Measurements from ENCODE around the gene CPE.

Gene CPE

DNA sequence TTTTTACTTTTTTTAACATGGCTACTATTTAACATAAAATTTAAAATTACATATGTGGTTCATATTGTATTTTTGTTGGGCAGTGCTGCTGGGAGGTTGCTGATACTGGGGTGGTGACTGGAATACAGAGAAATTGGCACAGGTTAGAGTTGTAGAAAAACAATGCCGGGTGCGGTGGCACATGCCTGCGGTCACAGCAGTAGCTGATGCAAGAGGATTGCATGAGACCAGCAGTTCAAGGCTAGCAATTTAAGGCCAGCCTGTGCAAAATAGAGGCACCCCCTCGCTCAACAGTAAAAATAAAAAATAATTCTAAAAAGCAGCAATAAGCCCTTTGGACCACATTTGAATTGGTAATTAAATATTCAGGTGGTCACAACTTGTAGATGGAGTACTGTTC is 11.8 kb upstream of the CPE start:
- DNase-seq (ENCODE audit: low read depth), result no peak

DNA sequence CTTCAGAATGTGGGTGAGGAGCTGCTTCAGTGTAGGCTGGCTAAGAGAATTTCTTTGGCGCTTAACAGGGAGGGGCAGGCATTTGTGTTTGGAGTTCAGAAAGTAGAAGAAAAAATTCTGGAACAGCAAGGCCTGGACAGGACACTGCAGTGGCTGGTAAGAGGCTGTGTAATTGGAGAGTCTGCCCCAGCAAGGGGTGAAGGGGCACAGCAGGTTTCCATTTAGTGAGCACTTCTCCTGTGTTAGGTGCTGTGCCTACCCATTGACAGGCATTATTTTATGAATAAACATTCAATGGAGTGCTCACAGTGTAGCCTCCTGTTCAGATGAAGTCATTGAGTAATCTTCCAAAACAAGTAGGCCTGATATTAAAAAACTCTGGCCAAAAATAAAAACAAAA is 10.7 kb upstream of the CPE start:
- DNase-seq (ENCODE audit: low read depth), result no peak

DNA sequence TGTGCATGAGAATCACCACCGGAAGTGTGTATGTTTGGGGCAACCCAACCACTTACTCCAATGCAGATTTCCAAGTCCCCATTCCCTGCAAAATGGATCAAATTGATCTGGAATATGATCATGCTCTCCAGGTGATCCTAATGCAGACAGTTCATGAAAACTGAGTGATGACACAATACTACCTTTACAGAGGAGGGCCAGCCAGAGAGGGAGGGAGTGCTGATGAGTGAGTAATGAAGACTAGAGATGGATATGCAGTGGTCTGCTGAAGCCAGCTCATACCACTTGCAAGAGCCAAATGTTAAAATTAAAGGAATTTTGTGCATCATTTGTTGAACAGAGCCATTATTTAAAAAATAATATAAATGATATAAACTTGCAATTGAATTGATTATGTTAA is 10.2 kb upstream of the CPE start:
- DNase-seq (ENCODE audit: low read depth), result no peak

DNA sequence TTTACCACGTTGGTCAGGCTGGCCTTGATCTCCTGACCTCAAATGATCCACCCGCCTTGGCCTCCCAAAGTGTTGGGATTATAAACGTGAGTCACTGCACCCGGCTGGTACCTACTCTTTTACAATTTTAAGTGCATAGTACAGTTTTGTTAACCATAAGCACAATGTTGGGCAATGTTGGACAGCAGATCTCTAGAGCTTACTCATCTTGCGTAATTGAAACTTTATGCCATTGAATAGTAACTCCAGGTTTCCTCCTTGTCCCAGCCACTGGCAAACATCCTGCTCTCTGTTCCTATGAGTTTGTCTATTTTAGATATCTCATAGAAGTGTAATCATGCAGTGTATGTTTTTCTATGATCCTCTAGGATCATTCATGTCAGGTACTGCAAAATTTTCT is 9.3 kb upstream of the CPE start:
- no peak for DNase-seq (ENCODE audit: low read depth)

DNA sequence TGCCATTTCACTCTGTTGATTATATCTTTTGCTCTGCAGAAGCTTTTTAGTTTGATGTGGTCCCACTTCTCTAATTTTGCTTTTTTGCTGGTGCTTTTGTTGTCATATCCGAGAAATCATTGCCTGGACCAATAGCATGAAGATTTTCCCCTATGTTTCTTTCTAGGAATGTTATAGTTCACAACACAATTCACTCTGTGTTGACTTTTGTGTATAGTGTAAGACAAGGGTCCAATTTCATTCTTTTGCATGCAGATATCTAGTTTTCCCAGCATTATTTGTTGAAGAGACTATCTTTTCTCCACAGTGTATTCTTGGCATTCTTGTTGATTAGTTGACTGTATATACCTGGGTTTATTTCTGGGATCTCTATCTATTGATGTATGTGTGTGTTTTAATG is 8.3 kb upstream of the CPE start:
- DNase-seq (ENCODE audit: low read depth), result no peak

DNA sequence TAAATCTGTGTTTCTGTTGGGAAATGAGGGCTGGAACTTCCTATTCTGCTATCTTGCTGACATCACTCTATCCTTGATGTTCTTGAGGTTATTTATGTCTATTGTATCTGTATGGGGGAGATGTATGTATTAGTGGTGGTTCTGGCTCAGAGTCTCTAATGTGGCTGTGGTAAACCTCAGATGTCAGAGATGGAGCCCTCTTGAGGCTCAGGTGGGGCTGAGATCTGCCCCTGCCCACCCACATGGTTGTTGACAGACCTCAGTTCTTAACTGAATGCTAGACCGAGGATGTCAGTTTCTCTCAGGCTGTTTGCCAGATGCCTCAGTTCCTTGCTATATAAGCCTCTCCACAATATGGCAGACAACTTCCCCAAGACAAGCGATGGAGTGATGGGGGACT is 3.3 kb upstream of the CPE start:
- no peak for DNase-seq (ENCODE audit: low read depth)

DNA sequence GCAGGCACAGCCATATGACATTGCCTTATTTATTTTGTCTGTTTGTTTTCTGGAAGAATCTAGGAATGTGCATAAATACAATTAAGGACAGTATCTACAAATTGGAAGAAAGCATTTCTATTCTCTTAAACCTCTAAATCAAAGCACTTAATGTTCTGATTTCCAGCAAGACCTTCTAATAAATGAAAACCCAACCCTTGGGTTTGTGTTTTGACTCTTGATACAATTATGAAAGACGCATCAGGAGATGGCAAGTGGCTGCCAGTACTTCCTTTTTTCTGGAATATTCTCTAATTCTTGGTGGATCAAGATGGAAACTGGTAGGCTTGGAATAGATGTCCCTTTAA is 437 bp upstream of the CPE start:
- no peak for DNase-seq (ENCODE audit: low read depth)

DNA sequence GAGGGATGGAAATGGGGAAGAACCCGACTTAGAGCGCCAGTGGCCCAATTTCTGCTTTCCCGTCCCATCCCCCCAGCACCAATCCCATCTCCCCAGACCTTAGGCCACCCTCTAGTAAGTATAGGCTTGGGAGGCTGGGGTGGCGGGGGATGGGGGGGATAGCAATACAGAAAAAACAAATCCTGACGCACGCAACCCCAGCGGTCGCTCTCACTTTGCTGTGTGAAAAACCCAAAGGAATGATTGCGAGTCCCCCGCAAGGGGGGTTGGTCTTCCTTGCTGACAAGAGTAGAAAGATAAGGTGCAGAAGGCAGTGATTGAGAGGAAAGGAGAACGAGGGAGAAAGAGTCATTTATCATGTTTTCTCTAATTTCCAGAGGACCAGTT is 863 bp downstream of the CPE start:
- no peak for DNase-seq (ENCODE audit: low read depth)

DNA sequence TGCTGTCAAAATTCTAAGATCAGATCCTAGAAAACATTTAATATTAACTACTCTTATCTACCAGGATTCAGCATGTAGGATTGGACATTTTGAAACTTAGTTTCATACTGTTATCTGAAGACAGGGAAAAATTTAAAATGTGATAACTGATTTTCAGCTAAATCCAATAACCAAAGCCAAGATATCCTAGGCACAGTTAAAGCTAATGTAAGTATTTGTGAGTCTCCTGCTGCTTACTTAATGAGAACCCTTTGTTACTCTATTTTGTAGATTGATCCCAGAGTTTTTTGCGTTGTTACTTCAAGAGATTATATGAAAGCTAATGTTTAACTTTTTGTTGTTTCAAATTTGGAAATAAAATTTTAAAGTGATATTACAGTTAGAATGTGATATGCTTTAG is 2.0 kb downstream of the CPE start:
- DNase-seq (ENCODE audit: low read depth), result no peak

DNA sequence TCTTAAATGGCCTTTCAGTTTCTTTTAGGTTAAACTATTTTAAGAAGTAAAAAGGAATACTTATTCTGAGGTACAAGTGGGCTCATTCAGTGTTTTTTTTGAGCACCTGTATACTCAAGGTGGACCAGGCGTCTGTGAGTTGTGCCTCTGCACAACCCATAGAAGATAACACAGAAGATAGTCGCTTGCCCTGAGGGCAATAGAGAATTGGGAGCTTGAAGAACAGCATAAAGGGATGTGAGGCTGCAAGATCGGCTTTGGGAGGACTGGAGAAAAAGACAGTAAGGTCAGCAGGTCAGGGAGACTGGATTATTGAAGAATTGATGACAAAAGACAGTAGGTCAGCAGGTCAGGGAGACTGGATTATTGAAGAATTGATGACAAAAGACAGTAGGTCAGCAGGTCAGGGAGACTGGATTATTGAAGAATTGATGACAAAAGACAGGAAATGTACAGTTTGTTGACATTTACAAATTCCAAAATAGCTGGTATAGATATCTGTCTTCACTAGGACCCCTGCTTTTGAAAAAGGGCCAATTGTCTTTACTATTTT is 3.1 kb downstream of the CPE start:
- DNase-seq (ENCODE audit: low read depth), result no peak

DNA sequence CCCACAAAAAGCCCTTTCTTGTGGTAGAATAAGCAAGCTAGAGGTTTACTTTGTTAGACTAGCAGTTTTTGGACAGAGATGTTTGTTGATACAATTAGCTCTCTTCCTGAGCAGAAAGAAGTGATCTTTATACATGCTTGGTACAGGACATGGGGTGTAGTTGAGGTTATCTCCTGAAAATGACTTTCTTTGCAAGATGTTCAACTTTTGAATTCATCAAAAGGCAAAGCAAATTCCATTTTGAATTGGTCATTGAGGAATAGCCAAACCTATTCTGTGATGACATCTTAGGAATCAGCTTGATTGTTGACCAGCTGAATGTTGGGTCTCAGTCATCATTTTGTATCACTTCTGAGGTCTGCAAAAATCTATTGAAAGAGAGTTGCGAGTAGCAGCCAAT is 3.8 kb downstream of the CPE start:
- DNase-seq (ENCODE audit: low read depth), result no peak

DNA sequence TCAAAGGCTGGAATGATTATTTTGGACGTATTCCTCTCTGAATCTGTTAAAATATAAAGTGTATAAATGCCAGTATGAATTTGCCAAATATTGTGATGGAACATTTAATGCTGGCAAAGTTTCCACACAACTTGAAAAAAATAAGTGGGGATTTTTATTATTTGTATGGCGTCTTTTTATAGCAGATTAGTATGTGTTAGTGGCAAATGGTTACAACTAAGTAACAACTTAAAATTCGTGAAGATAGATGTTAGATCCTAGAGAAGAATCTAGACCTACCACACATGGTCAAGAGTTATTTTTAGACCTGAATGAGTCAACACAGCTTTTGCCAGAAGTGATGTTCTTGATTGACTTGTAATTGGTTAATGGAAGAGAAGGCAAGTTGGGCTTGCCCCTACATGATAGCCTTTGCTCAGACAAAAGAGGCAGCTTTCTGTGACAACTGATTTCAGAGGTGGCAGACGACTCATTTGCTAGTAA is 4.8 kb downstream of the CPE start:
- no peak for DNase-seq (ENCODE audit: low read depth)

DNA sequence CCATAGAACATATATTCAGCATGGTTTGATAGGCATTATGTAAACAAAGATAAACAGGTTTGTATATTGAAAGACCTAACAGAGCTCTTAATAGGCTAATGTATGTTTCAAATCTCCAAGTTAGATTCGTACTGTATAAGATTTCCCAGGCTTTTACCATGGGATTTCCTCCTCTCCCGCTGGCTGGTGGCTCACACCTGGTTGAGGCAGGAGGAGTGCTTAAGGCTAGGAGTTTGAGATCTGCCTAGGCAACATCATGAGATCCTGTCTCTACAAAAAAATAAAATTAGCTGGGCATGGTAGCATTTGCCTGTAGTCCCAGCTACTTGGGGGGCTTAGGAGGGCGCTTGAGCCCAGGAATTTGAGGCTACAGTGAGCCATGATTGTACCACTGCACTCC is 5.4 kb downstream of the CPE start:
- DNase-seq (ENCODE audit: low read depth), result no peak

DNA sequence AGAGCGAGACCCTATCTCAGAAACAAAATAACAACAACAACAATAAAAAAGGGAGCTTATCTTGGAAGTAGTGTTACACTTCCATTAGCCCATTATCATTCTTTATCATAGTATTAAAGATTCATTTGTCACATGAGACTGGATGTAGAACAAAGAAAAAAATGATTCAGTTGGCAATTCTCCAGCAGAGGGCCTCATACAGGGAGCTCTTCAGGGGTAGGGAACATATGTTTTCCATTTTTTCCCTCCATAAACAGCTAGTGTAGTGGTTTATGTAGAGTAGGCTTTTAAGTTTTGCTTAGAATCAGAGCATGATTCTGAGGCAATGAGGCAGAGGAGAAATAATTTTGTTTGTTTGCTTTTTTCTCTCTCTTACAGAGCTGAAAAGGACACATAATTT is 5.8 kb downstream of the CPE start:
- no peak for DNase-seq (ENCODE audit: low read depth)

DNA sequence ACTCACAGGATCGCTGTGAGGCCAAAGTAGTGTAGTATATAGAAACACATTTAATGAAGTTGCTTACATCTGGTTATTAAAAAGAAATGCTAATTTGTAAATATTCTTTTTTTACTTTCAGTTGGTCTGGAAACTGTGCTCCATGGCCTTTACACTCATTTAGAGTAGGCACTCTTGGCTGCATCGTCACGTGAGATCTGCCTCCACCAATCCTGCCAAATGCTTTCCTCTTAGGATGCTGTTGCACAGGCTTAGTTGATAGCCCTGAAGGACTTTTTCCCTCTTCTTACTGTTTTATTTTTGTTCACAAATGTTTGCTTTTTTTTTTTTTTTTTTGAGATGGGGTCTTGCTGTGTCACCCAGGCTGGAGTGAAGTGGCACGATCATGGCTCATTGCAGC is 6.3 kb downstream of the CPE start:
- DNase-seq (ENCODE audit: low read depth), result no peak

DNA sequence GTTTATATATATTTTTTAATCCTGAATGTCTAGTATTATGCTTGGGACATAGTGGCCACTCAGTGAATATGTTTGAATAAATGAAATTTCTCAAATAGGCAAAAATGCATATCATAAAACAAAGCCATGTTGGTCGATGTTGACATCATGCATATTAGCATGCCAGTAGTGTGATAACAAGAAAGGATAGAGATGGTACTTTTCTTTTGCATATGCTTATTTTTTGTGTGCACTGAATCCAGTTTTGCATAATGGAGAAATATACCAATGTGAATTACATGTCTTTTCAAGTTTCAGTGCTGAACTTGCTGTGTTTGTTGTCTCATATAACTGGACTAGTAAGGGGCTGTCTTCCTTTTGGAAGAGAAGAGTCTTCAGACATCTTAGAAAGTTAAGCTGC is 7.5 kb downstream of the CPE start:
- no peak for DNase-seq (ENCODE audit: low read depth)

DNA sequence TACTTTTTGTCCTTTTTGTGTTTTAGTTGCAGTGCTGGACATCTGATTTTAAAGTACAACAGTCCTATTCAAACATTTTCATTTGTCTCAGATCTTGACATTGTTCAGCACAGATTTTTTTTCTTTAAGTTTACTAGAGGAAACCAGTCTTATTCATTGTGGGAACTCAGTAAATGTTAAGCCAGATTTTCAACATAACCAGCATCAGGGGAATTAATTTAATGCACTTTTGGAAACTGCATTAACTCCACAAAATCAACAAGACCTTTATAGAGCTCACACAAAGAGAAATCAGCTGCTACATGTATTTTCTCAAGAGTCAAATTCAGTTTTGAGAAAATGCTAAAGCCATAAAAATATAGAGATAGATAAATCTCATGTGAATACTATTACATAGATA is 9.9 kb downstream of the CPE start:
- no peak for DNase-seq (ENCODE audit: low read depth)

DNA sequence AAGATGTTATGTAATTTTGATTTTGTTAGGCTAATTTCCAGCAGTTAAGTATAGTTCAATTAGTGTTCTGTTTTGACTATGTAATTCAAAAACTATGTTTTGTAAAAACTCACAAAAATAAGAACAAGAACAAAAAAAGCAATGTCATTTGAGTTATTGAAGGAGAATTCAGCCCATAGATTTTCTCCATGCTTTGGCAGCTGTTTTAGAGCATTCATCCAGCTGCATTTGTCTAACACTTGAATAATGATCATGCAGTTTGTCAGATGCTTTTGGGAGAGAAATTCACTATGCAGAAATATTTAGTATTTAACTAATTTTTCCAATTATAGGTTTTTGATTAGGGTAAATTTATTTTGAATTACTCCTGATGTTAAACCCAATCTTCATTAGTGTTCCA is 14.2 kb downstream of the CPE start:
- no peak for DNase-seq (ENCODE audit: low read depth)

DNA sequence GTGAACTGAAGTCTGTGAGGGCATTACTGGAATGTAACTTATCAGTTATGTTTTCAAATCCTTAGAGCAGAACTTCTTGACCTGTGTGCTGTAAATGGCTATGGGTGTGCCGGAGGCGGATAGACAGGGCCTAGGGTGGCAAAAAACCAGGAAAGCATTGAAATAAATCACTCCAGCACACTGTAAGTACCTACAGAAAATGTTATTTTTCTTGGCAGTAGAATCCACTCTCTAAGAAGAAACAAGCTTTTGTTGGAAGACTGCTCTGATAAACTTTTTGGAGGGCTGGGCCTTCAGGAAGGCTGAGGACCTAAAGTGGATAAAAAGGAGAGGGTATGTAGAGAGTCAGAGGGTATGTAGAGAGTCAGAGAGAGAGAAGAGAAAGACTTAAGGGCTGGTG is 14.9 kb downstream of the CPE start:
- no peak for DNase-seq (ENCODE audit: low read depth)

DNA sequence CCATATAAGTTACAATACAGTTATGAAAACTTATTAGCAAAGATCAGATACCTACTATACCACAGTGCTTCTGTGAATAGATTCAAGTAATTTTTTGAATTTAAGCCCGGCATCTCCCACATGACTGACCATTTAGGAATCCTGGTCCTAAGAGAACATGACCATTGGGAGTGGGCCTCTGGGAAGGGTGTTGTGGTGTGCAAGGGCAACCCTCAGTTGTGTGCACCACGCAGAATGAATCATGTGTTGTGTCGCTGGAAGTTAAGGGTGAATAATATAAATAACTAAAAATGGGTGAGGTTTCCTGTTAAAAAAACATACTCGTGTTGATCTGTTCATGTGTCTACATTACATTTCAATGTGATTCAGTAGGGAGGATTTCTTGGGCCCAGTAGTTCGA is 15.5 kb downstream of the CPE start:
- DNase-seq (ENCODE audit: low read depth), result no peak

DNA sequence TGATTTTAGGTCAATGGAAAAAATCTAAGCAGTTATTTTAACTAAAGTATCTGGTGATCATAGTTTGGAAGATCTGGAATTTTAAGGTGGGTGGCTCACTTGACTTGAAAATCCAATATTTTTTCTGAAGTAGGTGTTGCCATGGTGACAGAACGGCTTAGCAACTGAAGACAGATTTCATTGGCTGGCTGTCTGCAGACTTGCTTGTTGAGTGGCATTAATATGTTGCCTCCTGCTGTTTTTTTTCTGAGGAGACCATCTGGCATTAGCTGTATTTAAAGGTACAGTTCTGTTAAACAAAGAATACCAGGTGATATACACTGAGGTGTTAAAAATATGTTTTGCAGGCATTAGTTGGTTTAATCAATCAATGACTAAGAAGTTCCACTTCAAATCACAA is 19.8 kb downstream of the CPE start:
- no peak for DNase-seq (ENCODE audit: low read depth)

DNA sequence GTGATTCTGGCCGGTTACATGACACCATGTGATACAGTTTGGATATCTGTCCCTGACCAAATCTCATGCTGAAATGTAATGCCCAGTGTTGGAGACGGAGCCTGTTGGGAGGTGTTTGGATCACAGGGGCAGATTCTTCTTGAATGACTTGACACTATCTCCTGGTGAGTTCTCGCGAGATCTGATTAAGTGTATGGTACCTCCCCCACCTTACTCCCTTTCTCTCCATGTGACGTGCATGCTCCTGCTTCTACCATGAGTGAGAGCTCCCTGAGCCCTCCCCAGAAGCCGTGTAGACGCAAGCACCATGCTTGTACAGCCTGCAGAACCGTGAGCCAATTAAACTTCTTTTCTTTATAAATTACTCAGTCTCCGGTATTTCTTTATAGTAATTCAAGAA is 23.6 kb downstream of the CPE start:
- no peak for DNase-seq (ENCODE audit: low read depth)

DNA sequence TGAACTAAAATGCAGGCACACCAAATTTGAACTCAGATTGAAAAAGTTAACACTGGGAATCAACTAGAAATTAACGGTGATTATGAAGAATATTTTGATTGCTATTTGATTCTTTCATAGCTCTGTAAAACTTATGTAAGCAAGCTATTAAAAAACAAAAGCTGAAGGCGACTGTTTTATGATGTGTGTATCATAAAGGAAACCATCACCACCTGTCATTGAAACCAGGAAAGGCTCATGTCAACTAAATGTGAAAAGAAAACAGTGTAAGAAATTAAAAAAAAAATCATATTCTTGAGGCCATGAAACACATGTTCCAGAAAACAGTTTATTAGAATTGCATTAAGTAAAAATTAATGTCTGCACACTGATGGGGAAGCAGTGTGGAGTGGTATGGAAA is 24.2 kb downstream of the CPE start:
- DNase-seq (ENCODE audit: low read depth), result no peak

DNA sequence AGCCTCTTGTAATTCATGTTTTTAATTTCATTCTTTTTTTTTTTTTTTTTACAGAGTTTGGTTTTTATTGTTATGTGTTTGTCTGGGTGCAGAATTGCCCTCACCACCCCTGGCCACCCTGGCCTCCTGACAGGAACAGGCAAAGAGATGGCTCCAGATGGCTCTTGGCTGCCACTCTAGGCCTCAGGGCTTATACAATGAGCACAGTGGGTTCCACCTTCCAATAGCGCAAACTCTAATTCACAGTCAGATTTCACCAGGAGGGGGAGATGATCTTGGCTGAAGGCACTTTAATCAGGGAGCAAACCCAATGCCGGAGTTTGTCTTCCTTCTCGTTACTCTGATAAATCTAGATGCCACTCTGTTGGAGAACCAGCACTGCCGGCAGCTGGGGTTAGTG is 24.8 kb downstream of the CPE start:
- DNase-seq (ENCODE audit: low read depth), result no peak

DNA sequence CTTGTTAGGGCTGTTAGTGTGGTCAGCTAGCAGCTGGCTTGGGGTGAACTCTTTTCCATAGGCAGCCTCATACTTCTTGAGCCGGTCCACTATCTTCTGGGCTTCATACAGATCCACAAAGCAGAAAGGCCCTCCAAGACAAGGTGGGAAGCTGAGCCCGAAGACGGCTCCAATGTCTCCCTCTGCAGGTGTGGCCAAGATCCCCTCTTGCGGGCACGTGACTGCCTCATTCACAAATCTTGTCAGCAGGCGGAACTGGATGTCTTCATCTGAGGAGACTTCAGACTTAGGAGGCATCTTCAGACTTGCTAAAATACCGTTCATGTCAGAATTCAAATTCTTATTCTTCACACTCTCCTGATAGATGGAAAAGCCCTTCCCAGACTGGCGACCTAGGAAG is 25.3 kb downstream of the CPE start:
- no peak for DNase-seq (ENCODE audit: low read depth)
